NCI-H524 (cell line): Measurements from ENCODE around the gene TMEM260.
A peak's percentile ranks its signal among the peaks of the same experiment; 100 is the strongest.
"Not testable (repeated sequence)": the region's sequence is repeated elsewhere in the genome, so short reads cannot be mapped to it uniquely, and the experiment has no call there.

Experiments
- DNase-seq, 2 experiments: peaks; one replicate each; lab custom pipeline; 2025; lab: John Stamatoyannopoulos, UW

TMEM260 gene

DNA sequence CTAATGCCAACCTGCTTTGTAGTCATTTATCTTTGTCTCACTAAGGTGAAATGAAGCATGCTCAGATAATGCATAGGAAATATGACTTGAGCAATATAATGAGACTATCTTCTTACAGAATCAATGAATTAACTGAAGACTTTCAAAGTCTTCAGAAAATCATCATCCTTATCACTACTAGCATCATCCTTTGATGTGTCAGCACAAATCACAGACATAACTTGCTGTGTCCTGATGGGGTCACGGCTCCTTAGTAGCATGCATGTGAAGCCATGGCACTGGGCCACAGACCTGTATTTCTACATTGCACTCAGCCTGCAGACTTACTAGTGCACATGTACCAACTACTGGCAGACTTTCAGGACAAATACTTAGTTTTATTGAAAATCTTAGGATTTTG, 18.9 kb downstream of the TMEM260 start:
- no peak for DNase-seq

DNA sequence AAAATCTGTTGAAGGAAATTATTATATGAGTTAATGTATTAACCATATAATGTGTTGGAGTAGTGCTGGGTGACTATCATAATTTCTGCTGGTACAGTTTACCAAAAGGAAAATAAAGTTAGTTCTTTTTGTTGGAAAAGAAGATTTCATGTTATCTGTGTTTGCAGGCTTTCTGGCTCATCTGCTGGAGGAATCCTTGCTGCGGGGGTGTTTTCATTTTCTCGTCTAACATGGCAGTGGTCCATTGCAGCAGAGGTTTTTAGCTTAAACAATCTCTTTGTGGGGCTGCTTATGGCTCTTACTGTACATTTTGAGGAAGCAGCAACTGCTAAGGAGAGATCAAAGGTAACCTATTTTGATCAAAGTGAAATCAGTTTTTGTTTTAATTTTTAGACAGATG, 24.1 kb downstream of the TMEM260 start:
- DNase-seq = no peak

DNA sequence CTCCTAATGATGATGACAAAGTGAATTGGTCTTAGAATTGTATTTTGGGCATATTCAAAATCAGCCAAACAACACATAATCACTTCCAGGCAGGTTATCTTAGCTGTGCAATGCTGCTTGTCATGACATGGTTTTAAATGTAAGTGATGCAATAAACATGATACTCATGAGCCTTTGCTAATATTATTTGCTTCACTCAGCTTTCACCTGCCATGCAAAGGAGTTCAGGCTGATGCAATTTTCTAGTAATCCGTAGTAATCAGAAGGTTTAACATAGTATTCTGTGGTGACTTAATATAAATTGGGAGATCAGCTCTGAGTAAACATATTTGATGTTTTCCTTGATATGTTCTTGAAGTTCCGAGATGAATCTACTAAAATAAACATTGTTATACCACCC, 29.1 kb downstream of the TMEM260 start:
- no peak for DNase-seq

DNA sequence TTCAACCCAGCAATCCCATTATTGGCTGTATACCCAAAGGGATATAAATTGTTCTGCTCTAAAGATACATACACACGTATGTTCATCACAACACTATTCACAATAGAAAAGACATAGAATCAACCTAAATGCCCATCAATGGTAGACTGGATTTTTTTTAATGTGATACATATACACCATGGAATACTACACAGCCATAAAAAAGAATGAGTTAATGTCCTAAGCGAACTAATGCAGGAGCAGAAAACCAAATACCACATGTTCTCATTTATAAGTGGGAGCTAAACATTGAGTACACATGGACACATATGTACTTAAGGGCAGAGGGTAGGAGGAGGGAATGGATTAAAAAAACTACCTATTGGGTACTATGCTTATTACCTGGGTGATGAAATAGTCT, 32.1 kb downstream of the TMEM260 start:
- not testable (repeated sequence) for DNase-seq

DNA sequence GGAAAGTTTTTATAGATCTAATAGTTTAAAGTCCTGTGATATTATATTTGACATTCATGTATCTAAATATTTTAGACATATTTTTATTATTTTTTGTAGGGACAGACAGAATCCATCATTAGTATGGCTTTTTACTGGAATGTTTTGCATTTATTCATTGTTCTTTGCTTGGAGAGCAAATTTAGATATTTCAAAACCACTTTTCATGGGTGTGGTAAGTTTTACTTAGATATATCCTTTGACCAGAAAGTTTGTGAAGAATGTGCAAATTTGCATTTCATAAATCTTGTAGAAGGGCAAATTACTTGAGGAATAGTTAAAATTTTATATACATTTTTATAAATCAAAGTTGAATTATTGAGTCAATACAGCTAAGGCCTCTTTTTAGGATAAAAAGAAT, 37.5 kb downstream of the TMEM260 start:
- DNase-seq = no peak

DNA sequence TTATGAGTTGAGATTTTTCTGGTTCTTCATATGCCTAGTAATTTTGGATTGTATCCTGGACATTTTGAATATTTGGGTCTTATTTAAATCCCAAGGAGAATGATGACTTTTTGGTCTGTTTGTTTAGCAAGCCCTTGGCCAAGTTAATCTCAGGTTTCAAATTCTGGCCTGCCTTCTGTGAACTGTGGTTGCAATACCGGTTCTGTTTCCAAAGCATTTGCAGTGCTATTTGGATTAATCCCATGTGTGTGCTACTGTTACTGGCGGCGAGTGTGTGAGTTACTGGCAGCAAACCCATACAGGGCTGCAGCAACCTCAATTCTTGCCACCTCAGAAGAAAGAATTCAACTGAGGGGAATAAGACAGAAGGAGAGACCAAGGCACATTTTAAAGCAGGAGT, 51.1 kb downstream of the TMEM260 start:
- no peak for DNase-seq

DNA sequence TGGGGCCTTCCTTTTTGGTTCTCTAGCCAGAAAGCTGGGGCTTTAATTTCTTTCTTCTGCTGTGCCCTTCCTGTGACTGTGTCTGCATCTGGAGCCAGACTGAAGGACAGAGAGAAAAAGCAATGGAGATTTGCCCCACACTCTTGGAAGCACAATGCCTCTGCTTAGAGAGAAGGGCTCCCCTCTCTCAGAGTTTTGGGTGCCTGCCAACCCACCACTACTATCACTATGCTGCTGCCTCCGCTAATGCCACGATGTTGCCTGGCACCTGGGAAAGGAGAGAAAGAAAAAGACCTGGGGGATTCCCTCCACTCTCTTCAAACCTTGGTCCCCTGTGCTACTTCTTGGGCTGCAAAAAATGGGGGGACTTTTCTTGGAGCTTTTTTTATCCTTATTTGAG, 52.6 kb downstream of the TMEM260 start:
- no peak for DNase-seq

DNA sequence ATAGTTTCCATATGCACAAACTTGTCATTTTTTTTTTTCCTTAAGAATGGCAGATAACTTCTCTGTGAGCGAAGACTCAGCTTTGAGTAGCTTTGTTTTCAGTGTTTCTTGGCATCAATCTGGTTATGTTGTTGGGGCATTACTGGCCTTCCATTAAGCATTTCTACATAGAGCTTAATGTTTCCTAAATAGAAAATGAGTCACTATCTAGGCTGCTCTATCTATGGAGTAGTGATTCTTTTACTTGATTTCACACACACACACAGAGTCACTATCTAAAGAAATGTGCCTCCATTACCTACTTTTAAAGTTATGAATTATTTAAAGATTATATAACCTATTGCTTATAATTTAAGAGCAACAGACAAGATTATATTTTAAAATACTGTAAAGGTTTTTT, 53.9 kb downstream of the TMEM260 start:
- no peak for DNase-seq

DNA sequence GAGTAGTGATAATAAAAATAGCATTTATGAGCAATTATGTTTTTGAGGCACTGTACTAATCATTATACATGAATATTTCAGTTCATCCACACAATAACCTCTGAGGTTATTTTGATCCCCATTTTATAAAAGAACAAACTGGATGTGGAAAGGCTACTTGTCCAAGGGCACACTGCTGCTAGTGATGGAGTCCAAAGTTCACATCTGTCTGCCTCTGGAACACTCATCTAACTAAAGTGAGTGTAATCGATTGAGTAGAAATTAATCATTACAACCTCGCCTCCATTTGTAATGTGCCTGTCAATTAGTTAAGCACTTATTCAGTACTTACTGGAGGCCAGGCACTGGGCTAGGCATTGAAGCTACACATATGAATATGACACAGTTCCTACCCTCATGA, 55.4 kb downstream of the TMEM260 start:
- DNase-seq = no peak

DNA sequence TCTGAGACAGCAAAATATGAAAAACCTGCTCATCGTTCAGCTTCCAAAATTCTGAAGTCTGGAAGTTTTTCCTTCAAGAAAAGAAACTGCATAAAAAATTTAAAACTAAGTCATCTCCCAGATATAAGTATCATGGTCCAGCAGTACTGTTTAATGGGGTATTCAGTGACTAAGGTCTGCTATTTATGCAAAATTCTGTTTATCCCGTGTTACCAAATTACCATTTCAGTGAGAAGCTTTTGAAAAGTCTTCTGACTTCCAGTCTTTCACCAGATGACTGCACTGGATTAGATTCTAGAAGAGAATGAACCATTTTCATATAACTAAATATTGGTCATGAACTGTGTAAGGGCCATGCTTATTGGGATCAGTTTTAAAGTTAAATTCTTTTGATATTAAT, 67.9 kb downstream of the TMEM260 start:
- no peak for DNase-seq

DNA sequence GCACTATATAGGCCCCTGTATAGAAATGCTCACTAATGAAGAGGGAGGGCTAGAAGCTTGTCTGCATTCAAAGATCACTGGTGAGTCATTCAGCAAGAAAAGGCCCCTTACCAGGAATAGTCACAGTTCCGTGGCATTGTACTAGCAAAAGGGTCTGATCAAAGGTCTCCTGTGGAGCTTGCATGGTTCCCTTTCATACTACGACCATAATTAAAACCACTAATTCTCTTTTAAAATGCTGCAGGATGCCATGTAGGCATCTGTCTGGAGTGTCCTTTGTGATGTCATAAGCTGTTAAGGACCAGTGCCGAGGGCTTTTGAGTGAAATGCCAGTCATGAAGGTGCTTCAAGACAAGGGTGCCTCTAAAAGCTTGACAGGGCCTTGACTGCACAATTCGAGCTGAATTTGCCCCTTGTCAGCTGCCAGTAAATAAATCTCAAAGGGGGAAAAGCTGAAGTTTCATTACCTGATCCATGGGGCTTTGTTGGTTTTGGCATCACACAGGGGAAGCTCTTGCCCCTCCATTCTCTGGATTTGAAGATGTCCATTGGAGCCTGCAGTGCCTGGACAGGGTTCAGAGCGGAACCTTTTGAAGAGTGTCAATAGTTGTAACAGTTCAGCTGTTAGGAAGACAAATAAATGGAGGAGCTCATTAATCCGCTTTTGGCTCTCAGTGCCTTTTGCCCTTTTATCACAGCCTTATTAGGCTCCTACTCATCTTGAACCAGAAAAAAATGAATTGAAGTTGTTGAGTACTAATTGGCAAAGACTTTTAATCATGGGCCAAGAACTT, 69.1 kb downstream of the TMEM260 start:
- DNase-seq = no peak

DNA sequence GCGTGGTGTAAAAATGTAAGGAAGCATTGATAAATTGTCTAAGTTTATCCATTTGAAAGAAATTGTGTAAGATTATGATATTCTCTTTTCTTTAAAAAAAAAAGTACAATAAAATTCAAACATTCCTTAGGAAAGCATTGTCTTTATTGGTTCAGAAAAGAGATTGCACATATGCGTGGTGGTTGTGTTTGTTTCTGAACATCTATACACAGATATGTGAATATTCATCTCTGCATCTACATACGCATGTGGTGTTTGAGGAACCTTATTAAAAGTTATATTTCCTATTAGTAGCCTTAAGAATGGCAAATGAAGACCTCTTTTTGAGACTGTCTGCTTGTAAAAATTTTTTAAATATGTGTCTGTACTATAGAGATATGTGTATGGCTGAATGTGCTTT, 69.8 kb downstream of the TMEM260 start:
- no peak for DNase-seq

DNA sequence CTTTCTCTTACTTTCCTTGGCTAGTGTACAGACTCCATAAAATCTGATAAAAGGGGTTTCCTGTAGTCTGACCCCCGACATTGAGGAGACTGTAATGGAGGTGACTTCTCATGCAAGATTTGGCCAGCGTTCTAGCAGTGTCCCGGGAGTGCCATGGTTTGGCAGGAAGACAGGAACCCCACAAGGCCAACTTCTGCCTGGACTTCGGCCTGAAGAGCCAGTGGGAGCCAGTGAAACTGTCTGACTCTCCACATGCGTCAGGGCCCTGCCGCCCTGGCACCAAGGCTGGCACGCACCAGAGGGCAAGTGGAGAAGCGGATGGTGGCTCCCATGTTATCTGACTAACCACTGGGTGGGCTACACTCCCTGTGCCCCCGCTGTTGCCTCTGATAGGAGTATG, 70.5 kb downstream of the TMEM260 start:
- no peak for DNase-seq

DNA sequence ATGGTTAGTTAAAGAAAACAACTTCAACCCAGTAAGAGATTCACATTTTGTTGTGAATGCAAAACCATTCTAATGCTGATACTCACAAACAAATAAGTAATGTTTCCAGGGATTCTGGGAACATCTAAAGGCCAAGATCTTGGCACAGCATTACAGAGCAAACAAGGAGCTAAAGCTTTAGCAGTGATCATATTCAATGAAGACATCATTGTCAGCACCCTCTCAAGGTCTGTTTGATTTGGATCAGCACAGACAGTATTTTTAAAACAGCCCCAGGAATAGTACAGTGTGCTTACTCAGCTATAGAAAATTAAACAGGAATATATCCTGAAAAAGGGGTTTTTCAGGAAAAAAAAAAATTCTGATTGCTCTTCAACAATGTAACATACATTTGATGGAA, 71.4 kb downstream of the TMEM260 start:
- no peak for DNase-seq

DNA sequence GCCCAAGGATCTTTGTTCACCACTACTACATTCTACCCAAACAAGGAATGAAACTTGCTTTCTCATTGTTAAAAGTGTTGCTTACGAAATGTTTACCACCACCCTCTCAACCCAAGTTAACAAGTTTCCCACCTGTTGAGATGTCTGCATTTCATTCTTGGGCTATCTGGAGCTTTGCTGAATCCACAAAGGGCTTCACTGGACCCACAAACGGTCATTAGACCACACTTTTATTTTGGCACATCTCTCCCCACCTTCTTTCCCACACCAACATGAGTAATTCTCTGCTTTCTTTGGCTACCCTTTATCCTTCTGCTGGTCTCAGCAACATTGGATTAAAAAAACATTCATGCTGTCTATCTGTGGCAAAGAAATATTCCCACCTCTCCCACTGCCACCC, 78.0 kb downstream of the TMEM260 start:
- no peak for DNase-seq

DNA sequence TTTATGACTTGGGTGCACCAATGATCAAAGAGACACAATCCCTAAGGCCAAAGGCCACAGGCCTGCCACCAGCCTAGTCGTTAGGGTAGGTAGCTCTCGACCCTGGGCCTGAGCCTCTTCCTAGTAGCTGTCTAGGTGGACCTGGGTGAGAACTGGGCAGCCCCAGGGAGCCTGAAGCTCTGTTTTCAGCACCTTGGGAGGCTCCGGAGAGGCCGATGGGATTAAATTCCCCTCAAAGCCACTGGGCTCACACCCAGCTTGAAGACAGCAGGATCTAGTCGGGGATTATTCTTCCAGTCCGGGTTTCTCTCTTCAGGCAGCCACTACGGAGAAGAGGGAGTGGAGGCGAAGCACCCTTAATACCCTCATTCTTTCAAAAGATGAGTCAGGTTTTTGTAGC, 79.8 kb downstream of the TMEM260 start:
- peak in 1 of 2 experiments; percentile 56 for DNase-seq

DNA sequence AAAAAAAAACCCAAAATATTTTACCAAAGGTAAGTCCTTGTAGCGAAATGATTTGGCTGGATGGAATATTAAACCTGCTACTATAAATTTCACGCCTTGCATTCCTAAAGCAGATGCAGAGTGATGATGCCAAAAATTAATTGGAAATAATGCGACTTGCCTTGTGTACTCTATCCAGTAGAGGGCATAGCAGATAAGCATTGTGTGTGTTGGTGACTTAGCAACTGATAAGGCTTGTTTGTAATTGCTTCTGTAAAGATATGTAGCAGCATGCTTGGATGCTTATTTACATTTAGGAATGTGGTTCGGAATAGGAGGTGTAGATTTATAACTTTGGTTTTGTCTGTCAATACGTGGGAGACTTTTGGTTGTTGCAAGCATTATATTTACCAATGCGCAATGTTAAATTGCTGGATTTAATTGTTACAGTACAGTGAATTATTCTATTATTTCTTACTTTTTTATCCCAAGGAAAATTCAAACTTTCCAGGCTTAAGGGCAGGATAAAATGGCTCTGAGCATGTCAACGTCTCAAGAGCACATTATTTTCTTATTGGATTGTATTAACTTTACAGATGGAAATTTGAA, 80.5 kb downstream of the TMEM260 start:
- peak; percentile 73 to 89 for DNase-seq

DNA sequence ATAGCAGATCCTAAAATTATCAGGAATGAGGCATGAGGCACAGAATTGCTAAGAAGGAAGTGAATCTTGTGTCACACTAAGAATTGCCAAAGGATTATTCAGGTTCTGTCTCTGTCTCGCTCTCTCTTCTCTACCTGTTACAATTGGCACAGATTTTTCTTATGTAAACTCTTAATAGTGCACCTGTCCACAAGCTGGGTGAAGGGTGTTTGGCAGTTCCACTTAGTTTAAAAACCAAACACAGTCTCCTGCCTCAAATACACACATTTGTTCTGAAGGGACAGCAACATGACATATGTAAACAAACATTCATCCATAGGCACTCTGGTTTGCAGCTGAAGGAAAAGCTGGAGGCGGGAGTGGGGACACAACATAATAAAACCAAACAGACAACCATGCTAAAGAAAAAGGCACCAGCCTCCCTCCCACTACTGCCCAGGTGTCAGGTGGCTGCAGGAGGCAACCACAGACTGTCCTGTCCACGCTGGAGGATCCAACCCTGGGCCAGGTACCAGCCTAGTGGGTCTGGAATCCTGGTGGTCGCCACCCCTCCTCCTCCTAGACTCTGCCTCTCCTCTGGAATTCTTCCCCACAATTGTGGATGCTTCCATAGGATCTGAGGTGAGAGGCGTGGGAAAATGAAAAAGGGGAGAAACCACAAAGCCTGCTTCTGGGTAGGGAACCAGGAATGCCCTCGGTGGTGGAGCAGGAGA, 81.2 kb downstream of the TMEM260 start:
- DNase-seq = no peak

DNA sequence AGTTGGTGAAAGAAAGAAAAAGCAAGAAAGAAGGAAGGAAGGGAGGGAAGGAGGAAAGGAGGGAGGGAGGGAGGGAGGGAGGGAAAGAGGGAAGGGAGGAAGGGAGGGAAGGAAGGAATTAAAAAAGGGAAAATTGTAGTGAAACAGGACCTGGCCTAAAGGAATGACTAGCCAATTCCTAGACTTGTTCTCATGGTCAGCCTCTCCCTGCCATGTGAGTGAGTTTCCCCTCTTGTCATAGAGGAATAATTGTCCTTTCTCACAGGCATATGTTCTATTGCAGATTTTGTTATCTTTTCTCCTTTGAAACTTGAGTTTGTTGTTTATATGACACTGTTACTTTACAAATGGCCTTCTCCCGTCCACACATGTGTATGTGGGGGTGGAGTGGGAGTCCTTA, 81.9 kb downstream of the TMEM260 start:
- no peak for DNase-seq

DNA sequence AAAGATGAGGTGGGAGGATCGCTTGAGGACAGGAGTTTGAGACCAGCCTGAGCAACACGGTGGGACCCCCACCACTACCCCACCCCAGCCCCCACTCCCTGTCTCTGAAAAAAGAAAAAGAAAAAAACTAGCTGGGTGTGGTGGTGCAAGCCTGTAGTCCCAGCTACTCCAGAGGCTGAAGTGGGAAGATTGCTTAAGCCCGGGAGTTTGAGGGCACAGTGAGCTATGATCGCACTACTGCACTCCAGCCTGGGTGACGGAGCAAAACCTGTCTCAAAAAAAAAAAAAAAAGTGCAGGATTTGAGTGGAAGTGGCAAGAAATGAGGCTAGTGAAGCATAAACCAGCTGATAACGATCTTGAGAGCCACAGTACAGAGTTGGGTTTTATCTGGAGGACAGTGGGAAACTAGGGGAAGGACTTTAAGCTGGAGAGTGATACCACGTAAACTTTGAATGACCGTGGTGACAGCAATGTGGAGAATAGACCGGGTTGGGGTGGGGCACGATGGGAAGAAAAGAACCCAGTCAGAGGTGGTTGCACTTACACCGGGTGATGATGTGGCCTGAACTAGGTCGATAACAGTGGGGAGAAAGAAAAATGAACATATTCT, 85.3 kb downstream of the TMEM260 start:
- DNase-seq = no peak

DNA sequence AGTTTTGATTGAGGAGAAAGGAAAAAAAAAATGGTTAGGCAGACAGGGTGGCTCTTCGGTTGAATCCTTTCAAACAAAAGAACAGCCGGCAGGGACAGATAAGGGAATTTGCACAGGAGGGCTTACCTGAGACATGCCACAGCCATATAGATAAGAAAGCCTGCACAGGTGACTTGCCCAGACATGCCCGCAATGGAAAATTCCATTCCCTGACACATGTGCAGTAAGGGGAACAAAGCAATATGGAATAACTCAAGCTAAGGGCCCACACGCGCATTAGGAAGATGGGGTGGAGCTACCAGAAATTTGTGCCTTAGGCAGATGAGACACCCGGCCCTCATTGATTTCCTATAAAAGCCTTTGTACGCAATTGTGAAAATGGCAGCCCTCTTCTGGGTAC, 86.7 kb downstream of the TMEM260 start:
- DNase-seq = no peak

DNA sequence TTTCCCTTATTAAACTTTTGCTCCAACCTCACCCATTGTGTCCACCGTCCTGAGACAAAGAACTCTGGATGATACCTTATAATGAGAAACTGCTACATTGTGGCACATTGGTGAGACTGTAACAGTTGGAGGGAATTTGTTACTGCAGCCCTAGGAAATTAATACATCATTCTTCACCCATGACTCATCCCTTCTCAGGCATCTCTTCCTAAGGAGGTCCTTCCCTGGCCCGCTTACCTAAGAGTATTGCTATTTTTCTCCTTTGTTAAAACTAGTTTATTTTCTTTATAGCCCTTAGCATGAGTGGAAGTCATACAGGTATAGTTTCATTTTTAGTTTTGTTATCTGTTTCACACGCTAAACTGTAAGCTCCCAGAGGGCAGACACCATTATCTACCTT, 87.1 kb downstream of the TMEM260 start:
- DNase-seq = no peak

DNA sequence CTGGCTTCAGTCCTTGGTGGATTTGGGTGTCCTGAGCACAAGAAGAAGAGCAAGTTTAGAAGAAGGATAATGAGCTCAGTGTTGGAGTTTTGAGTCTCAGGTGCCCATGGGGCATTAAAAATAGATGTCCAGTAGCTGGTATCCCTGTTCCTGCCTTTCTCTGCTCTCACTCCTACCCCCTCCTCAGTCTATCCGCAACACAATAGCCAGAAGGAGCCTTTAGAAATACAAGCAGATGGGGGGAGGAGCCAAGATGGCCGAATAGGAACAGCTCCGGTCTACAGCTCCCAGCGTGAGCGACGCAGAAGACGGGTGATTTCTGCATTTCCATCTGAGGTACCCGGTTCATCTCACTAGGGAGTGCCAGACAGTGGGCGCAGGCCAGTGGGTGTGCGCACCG, 87.7 kb downstream of the TMEM260 start:
- DNase-seq = not testable (repeated sequence)
